Loucy (cell line): Measurements from ENCODE around the gene DNAJC22.

Experiments used
- H2AFZ ChIP-seq: fragments of 200-600 bp; sonication (generic); 2 replicates; pipeline ENCODE4 v1.6.0; 2016; ENCODE audit warnings: antibody characterized with exemption, mild to moderate bottlenecking, low read length, moderate library complexity
- H3F3A ChIP-seq: fragments of 200-600 bp; 2 replicates; pipeline ENCODE4 v1.6.0; 2016; ENCODE audit warnings: antibody characterized with exemption, low read depth, mild to moderate bottlenecking
- H3K27me3 ChIP-seq: fragments of 200-600 bp; sonication (generic); 2 replicates; pipeline ENCODE4 v1.6.1; 2014; ENCODE audit warnings: low read length, mild to moderate bottlenecking; ENCODE audit not compliant: insufficient read depth, poor library complexity, severe bottlenecking
- H3K36me3 ChIP-seq: fragments of 200-600 bp; sonication (generic); 2 replicates; pipeline ENCODE4 v1.6.1; 2016; ENCODE audit warnings: low read length; ENCODE audit not compliant: insufficient read depth
- H3K4me1 ChIP-seq: fragments of 200-600 bp; sonication (generic); 2 replicates; pipeline ENCODE4 v1.5.1; 2014; ENCODE audit warnings: low read length, mild to moderate bottlenecking; ENCODE audit not compliant: insufficient read depth, poor library complexity, severe bottlenecking
- H3K4me2 ChIP-seq: fragments of 200-600 bp; sonication (generic); 2 replicates; pipeline ENCODE4 v1.6.0; 2014; ENCODE audit warnings: antibody characterized with exemption, low read length, low read depth, mild to moderate bottlenecking; ENCODE audit not compliant: poor library complexity, severe bottlenecking
- H3K4me3 ChIP-seq: fragments of 200-600 bp; sonication (generic); 2 replicates; pipeline ENCODE4 v1.5.1; 2014; ENCODE audit warnings: low read length, mild to moderate bottlenecking, mixed read lengths; ENCODE audit not compliant: poor library complexity, severe bottlenecking
- H3K79me2 ChIP-seq: fragments of 200-600 bp; sonication (generic); 2 replicates; pipeline ENCODE4 v1.6.1; 2014; ENCODE audit warnings: low read length; ENCODE audit not compliant: insufficient read depth
- H3K9ac ChIP-seq: fragments of 200-600 bp; sonication (generic); 2 replicates; pipeline ENCODE4 v1.6.0; 2014; ENCODE audit warnings: mild to moderate bottlenecking, low read depth, low read length, moderate library complexity; ENCODE audit not compliant: poor library complexity, severe bottlenecking
- H3K9me2 ChIP-seq: fragments of 200-600 bp; sonication (generic); replicated peaks from 2 replicates; pipeline ENCODE4 v1.6.1; 2016; ENCODE audit warnings: low read depth, low read length, mixed read lengths
- H3K9me3 ChIP-seq: fragments of 200-600 bp; sonication (generic); 2 replicates; pipeline ENCODE4 v1.6.1; 2014; ENCODE audit warnings: mild to moderate bottlenecking, antibody characterized with exemption, low read length, low read depth; ENCODE audit not compliant: insufficient read depth
- H4K20me1 ChIP-seq: fragments of 200-600 bp; sonication (generic); 2 replicates; pipeline ENCODE4 v1.6.0; 2014; ENCODE audit warnings: antibody characterized with exemption, low read length, mild to moderate bottlenecking; ENCODE audit not compliant: insufficient read depth, poor library complexity, severe bottlenecking
- CTCF ChIP-seq: fragments of 200-600 bp; sonication (generic); conservative IDR thresholded peaks from 2 replicates; pipeline ENCODE4 v1.5.1; 2014; ENCODE audit warnings: mild to moderate bottlenecking, antibody characterized with exemption, low read length
- EZH2phosphoT487 ChIP-seq: fragments of 200-600 bp; IDR thresholded peaks from 2 replicates; pipeline ENCODE4 v1.6.1; 2018; ENCODE audit warnings: antibody characterized with exemption, mild to moderate bottlenecking, moderate library complexity, borderline replicate concordance

DNAJC22 gene

GRCh38 chr12:49400304-49400703 lies 53.6 kb downstream of the DNAJC22 start:
- H3K9ac ChIP-seq, result no peak overlapping the region
- no peak overlapping the region for H3K4me2 ChIP-seq
- no peaks in the 10 kb centered on the region for H3F3A ChIP-seq
- H3K9me2 ChIP-seq, result no peaks in the 10 kb centered on the region
- no peak overlapping the region for H2AFZ ChIP-seq
- H4K20me1 ChIP-seq, result peaks cover 11% of the 10 kb centered on the region
- H3K27me3 ChIP-seq, result no peaks in the 10 kb centered on the region
- H3K4me3 ChIP-seq, result no peak overlapping the region
- peaks cover 85% of the 10 kb centered on the region for H3K79me2 ChIP-seq
- no peaks in the 10 kb centered on the region for H3K36me3 ChIP-seq
- TF ChIP-seq EZH2phosphoT487, result no peak
- TF ChIP-seq CTCF, result no peak
- no peaks in the 10 kb centered on the region for H3K9me3 ChIP-seq
- H3K4me1 ChIP-seq, result peaks cover 11% of the 10 kb centered on the region
